ENCODE measurements around the gene RRAGC.
A peak's percentile ranks its signal among the peaks of the same experiment; 100 is the strongest.
"Not testable (repeated sequence)": the region's sequence is repeated elsewhere in the genome, so short reads cannot be mapped to it uniquely, and the experiment has no call there.

RRAGC gene

DNA sequence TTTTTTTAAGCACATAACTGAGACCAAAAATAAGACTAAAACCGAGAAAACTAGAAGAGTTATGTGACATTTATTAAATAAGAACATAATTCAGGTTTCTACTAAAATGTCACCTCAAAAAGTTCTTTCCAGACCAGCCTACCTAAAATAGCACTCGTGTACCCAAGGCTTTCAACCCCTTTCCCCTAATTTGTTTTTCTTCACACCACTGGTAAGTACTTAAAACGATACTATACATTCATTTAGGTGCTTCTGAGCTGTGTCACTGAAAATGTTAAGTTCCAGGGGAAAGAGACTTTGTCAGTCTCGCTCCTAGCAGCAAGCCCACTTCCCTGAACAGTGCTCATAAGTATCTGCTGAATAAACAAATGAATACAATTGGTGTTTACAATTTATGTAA lies 6.8 kb downstream of the RRAGC start:
- DNase-seq, result no peak

DNA sequence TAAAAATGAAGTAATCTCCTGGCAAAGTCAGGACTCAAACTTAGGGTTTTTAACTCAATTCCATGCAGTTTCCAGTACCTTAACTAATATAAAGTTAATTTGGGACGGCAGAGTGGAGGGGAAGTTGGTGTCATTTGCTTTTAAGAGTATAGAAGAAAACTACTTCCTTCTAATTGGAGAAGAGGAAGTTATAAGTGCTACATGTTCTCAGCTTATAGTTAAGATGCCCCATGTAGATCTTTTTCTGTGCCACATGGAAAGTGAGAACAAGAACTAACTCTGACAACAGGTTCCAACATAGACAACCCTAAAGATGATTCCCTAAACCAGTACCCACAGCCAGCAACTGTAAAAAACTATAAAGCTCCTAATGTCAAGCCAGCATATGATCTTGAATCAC lies 11.5 kb downstream of the RRAGC start:
- peak; percentile 39 to 66 (median 66) for DNase-seq

DNA sequence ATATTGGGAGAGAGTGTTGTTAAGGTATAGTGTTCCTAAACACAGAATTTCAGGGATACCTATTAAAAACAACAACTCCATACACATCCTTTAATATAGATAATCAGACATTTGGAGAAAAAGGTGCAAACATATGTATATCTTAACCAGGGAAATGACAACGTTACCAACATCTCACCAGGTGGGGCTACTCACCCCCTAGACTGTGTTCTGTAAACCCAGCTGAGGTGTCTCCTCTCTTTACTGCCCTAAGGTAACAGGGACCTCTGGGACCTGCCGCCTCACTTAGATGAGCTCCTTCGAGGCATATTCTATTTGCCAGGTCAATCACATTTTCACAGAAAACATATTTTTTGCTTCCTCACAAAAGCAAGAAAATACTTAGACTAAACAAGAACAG lies 13.4 kb downstream of the RRAGC start:
- DNase-seq, result no peak

DNA sequence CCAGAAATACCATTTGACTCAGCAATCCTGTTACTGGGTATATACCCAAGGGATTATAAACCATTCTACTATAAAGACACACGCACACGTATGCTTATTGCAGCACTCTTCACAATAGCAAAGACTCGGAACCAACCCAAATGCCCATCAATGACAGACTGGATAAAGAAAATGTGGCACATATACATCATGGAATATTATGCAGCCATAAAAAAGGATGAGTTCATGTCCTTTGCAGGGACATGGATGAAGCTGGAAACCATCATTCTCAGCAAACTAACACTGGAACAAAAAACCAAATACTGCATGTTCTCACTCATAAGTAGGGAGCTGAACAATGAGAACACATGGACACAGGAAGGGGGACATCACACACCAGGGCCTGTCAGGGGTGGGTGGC lies 14.5 kb downstream of the RRAGC start:
- not testable (repeated sequence) for DNase-seq

DNA sequence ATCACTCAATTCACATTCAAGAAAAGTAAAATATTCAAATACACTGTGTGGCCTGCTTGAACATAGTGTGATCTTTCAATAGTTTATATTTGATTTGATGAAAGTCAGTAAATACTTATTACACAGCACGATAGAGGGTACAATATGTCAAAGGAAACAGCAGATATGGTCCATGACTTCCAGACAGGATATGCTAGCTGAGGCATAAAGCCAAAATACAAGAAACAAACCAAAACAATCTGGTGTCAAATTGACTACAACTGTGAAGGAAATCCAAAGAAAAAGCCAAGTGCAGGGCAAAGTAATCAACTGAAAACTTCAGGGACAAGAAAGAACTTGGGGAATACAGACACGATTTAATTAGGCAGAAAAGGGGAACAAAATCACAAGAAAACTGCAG lies 19.3 kb downstream of the RRAGC start:
- DNase-seq, result no peak

DNA sequence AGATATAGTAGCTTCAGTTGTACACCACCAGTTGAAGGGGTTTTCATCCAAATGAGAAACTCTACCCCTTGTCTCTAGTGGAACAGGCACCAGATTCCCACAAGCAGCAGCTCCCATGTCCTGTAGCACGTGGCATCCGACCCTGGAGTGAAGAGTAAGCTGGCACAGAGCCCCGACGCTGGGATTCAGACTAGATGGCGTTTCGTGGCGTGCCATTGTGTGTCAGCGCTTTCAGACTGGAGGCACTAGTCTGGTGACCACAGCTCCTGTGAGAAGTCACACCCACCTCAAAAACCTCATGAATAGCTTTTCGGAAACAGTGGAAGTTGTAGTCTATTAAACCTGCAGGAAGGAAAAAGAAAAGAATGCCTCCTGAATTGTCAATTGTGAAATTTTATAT lies 20.2 kb downstream of the RRAGC start:
- no peak for DNase-seq

DNA sequence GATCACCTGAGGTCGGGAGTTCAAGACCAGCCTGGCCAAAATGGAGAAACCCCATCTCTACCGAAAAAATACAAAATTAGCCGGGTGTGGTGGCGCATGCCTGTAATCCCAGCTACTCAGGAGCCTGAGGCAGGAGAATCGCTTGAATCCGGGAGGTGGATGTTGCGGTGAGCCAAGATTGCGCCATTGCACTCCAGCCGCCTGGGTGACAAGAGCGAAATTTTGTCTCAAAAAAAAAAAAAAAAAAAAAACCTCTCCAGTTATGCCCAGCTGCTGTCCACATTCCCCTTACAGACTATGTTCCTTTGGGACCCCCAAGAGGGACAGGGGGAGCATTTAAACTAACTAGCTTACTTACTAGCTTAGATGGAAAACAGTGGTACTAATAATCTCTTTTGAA lies 23.3 kb downstream of the RRAGC start:
- not testable (repeated sequence) for DNase-seq

DNA sequence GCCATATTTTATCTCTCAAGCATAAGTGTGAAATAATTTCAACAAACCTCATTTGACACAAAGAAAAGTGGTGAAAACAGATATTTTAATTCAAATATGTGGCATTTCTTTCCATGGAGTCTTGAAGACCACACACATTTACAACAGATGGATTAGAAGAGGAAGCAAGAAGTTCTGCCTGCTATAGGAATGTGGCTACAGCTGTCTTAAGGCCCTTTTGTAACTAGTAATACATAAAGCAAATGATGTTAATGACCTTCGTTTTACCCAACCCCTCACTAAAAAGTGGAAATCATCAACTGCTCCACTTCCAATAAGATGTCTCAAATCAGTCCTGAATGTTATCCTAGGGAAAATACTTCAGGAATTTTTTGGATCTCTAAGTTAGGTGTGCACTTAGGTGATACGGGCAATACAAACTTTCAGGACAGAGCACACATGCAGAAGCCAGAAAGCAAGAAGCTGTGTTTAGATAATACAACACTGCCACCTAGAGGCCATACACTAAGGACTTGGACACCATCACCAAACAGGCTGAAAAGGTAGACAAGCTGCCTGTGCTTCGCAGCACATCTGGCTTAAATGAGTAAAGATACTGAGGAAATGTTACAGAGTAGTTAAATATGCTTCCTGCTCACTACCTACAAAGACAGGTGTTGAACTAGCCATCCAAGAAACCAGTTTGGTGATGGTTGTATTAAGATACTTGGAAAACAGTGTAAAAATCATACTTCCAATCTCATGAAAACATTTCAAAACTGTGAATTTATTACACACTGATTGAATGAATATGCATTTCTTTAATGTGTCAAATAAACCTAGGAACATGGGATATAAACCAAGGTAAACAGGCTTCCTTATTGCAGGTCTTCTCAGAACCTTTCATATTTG lies 24.4 kb downstream of the RRAGC start:
- DNase-seq, result peak; percentile 83 to 90 (median 84)

DNA sequence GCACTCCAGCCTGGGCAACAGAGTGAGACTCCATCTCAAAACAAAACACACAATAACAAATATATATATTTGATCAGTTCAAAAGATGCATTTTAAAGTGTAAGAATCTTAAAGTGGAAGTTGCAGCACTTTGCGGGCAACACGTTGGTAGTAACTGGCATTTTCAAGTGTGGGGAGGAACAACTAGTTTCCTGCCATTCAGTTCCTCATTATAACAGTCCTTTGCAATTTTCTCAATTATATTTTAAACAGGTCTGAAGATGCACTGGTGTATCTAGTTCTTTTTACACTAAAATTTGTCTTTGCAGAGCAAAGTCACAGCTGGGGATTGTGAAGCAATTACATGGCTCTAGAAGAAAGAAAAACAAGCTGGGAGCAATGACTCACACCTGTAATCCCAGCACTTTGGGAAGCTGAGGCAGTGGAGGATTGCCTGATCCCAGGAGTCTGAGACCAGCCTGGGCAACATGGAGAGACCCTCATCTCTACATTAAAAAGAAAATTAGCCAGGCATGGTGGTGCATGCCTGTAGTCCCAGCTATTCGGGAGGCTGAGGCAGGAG lies 25.3 kb downstream of the RRAGC start:
- DNase-seq, result peak in 2 of 3 donors; percentile 35 to 37

DNA sequence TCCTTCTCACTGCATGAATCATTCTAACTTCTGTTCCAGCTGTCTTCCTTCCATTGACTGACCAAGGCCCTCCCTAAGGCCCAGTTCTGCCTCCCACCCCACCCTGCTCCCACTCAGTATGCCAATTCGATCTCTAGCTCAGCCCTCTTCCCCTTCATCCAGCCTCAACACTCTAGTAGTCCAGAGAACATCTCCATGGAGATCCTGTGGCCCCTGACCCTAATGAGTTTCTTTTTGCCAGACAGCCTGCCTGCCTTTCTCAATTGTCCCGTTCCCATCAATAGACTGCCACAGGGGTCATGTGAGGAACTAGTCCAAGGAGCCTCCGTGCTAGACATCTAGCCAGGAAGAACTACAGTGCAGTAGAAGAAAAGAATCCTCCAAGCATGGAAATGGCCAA lies 26.4 kb downstream of the RRAGC start:
- no peak for DNase-seq

DNA sequence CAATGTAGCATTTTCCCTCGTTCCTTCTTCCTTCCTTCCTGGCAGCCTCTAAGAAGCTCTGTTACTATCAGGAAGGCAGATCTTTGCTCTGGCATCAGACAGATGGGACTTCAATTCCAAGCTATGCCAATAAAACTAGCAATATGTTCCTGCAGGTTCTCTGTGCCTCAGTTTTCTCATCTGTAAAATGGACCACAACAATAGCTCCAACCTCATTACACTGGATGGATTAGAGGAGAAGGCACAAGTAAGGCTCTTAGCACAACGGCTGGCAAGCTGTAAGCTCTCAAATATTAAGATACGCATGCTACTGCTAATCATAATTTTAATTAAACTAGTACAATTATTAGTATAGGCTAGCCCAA lies 27.2 kb downstream of the RRAGC start:
- no peak for DNase-seq

DNA sequence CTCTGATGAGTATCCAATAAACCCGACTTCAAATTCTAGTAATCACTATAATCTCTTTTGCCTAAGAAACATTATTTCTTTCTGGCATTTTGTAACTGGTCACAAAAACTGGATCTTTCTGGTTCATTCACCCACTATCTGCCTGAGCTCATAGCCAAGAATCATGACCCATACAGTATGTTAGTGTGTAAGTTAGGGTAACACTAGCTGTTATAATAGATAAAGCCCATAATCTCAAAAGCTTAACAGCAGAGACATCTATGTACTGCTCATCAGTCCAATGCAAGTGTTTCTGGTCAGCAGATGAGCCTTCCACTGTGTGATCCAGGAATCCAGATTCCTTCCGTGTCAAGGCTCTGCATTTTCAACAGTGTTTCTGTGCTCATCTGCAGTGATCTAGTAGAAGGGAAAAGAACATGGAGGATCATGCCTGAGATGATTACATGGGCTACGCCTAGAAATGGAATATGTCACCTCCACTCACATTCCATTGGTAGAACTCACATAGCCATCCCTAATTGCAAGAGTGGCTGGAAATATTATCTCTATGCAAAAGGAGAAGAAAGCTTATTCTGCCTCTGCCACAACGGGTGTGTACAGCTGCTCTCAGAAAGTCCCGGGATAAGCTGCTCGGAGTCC lies 27.7 kb downstream of the RRAGC start:
- DNase-seq, result no peak

DNA sequence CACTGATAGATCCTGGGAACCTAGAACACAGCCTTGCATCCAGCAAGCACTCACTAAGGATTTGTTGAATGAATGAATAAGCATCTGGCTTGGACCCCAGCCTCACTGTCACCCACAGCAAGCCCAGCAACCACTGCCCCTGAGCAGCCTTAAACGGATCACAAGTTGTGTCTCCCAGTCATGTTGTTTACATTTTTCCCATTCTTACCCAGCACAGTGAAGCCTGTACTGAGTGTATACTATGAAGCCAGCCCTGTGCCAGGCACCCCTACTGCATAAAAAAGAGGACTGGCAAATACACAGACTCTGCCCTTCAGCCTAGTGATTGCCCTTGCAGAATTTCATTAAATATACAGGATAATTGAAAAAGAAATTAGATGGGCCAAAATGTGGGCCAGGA lies 30.2 kb downstream of the RRAGC start:
- DNase-seq, result no peak

DNA sequence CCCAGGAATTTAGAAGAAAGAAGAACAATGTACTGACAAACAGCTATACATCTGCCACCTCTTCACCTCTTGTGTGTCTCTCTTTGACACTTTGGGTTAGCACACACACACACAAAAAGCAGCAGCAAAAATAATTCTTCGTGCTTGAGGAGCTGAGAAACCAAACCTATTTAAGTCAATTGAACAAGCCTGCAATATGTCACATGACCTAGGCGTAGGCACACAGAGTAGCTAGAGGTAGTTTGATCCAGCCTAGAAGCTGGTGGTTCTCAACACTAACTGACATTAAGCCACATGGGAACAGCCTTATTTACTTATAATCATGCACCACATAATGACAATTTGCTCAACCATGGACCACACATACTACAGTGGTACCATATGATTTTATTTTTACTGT lies 32.3 kb downstream of the RRAGC start:
- DNase-seq, result no peak

DNA sequence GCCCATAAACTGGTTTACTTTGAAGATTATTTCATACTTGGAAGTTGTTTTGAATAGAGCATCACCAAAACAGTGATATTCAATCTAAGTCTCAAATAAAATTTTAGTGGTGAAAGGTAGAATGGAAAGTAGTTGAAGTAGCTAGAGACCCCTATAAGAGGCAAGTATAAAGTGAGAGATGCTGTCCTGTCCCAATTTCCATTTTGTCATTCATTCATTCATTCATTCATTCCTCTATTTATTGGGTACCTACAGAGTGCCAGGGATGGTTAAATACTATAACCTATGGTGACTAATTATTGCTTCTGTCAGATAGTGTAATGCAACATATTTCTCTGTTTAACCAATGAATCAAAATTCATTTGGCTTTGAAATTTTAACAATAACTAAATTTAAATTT lies 32.7 kb downstream of the RRAGC start:
- no peak for DNase-seq

DNA sequence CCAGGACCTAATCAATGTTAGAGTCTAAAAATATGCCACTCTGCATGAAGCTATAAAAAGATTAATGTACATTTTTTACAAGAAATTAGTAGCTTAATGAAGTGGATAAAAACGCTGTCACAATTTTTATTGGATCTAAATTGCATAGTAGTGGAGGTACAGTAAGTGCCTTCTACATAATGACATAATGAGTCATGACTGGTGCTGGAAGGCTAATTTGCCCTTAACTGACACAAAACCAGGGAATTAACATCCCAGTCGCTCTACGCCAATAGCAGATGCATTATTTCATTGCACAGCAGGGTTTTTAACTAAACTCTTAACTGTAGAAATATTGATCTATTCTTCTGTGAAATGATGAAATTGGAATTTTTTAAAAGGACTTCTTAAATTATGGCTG lies 33.3 kb downstream of the RRAGC start:
- no peak for DNase-seq

DNA sequence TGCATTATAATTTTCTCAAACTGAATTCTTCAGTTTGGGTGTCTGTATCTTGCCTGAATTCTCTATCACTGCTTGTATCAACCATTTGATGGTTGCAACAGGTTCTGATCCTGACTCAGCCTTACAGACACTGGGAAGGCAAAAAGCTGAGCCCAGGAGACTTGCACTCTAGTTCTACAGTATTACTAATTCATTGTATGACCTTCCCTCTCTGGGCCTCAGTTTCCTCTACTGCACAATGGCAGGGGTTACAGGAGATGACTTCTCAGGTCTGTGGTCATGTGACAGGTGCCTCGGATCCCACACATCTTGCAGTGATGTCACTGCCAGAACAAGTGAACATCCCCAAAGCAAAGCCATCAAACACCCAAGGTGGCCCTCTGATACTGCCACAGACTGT lies 38.7 kb downstream of the RRAGC start:
- DNase-seq, result no peak

DNA sequence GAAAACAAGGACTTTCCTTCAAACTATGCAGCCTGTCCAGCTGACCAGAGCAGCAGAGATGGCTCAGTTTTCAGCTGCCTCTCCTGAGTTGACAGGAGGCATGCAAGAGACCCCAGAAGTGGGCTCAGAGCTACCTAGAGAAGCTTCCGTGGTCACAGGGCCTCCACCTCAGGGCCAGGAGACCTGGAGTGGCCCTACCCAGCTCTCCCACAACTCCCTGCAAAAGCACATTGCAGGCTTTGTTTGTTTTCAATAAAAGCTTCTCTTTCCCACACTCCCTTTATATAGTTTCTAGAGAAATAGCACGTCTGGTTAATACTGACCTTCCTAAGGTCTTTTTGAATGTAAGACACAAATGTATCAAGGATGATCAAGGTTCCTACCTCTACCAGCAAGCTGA lies 40.1 kb downstream of the RRAGC start:
- no peak for DNase-seq

DNA sequence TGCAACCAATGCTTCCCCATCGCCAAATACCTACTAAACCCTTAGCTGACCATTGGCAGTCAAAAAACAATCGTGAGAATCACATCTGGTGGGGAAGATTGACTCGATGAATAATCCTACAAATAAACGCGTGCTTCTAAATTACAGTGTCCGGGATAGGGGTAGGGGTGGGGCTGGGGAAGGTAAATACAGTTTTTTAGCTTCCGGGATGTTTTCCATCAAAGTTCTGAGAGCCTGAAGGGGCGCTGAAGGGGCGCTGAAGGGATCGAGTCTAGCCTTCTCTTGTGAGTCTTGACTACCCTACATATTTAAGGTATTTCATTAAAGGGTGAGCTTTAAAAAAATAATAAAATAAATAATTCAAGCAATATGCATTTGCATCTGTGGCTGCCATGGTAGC lies 40.5 kb downstream of the RRAGC start:
- DNase-seq, result no peak

DNA sequence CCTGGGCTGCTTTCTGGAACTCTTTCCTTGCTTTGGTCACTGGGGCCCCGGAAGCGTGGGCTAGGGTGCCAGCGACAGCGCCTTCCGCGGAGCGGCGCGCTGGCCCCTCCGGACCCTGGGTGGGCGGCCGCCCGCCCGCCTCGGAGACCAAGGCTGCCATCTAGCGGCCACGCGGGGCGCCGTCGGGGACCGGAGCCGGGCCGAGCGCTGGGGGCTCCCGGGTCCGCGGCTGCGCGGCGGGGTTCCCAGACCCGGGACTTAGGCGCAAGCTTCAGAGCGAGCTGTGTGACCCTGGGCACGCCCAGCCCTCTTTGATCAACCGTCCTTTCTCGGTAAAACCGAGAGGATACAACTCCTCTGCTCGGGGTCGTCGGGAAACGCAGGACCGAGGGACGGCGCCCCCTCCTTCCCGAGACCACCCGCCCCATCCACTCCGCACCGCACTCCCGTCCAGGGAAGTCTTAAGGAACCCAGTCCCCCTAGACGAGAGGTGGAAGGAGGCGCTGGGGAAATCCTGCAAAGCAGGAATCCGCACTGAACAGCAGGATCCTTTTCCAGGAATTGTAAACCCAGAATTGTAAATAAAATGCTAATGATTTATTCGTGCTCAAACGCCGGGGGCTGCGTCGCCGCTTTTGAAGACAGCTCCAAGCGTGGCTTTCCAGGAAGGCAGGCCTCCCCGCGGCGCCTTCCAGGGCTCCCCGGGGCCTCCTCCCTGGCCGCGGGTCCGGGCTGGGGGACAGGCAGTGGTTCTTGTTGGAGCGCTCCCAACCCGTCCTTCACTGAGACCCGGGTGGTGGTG lies 41.2 kb downstream of the RRAGC start:
- DNase-seq, result peak; percentile 40 to 76 (median 57)

DNA sequence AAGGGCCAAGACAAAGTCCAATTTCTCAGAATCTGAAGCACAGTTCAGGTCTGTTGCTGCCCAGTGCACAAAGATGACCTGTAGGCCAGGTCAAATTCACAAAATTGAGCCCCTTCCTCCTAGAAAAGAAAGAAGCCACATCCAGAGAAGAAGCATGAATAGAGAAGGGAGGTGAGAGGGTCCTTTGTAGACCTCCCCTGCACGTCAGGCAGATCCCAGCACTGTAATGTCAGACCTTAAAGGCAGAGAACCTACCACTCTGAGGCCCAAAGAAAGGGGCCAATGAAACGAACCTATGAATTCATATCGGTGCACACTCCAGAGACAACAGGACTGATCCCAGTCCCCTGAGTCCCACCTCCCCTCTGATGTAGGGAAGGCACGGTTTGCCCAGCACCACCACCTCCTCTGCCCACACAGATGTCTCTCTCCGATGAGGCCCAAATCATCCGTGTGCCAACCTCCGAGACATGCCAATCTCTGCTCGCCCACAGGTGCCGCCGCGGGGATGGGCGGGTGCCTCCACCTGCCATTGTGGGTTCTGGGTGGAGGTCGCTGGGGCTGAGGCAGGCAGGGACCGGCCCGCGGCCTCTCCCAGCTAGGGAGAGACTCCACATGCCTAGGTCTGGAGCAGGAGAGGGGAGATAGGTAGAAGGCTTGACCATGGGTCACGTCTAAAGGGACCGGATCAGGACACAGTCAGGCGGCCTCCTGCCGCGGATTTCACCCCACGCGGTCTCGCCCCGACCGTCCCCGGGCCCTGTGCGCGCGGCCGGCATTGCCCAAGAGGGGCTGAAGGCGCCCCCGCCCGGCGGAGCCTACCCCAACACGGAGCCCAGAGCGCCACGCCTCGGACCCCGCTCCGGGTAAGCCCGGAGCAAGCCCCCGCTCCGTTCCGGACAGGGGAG lies 42.1 kb downstream of the RRAGC start:
- DNase-seq, result no peak

DNA sequence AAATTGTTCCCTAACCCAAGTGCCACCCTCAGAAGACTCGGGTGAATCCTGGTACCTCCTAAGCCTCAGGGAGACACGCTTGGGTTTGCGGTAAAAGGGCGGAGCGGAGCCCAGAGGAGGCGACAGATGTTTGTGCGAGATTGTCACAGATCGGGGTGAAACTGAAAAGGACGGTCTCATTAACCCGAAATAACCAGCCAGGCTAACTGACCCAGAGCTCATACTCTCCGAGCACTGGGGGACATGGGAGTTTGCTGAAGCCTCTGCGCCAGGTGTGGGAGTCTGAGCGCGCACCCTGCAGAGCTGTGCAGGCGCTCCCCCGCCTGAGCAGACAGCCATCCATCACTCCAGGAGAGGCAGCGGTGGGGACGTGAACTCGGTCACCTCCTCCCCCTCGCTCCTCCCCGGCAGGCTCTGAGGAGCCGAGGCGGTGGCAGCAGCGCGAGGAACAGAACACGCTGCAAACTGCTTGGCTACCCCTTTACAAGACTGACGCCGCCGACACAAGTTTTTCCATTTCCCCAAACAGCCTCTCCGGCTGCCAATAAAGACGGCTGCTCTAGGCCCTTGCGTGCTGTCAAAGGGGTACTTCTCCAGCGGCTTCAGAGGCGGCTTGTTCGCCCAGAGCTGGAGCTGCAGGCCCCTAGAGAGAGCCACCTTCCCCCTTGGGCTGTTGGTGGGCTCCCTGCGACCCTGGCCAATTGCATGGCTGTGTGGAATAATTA lies 43.5 kb downstream of the RRAGC start:
- DNase-seq, result peak in 2 of 3 donors; percentile 21 to 33
